ENCODE results near the gene DIO3. TPM values are rescaled to one million over a fixed set of nuclear protein-coding genes. Genes with fewer than 3 reads are reported as not detected.

DIO3 gene
- total and polyA plus RNA-seq, 2 of the 13 experiments (the other 11 are each of a cell fraction or from before 2014, with no cell fraction given): not detected

- H3K4me3 ChIP-seq (replicated peaks in 1 of 3; ENCODE audit: insufficient read depth in 1 of 3, low read depth in 2 of 3, low read length in 3 of 3): peak overlapping the region in 1 of 3 experiments; percentile 5; a peak in 1 of 6 replicates
- FAIRE-seq: no peak
- peaks cover 11% of the 10 kb centered on the region for H3K4me1 ChIP-seq (ENCODE audit: insufficient read depth, low read length)
- peak; percentile 14 for DNase-seq (ENCODE audit: low spot score)
- TF ChIP-seq HBP1 (CRISPR knock-in tag; IDR thresholded peaks at IDR 0.05; ENCODE audit: low read depth) (no peak), ZNF687 (CRISPR knock-in tag; IDR thresholded peaks at IDR 0.05) (peak; percentile 46), HDAC2 (CRISPR knock-in tag; IDR thresholded peaks at IDR 0.05) (no peak), HNF4A (CRISPR knock-in tag; IDR thresholded peaks at IDR 0.05) (peak; percentile 6; the same call in 1 of the 2 replicates), ELF3 (CRISPR knock-in tag; IDR thresholded peaks at IDR 0.05) (peak; percentile 20; the same call in 1 of the 2 replicates), ERF (CRISPR knock-in tag; IDR thresholded peaks at IDR 0.05) (0 out of 2 replicates have a peak, but pooled peaks have one; percentile 28), ARID5B (CRISPR knock-in tag; IDR thresholded peaks at IDR 0.05) (0 out of 2 replicates have a peak, but pooled peaks have one; percentile 16), HDAC1 (CRISPR knock-in tag; IDR thresholded peaks at IDR 0.05) (no peak), ZNF557 (CRISPR knock-in tag; IDR thresholded peaks at IDR 0.05) (no peak), TFAP4 (IDR thresholded peaks at IDR 0.05; ENCODE audit: borderline replicate concordance, low read depth) (peak; percentile 43; the same call in 1 of the 2 replicates)
- peak overlapping the region; percentile 15; the same call in 1 of the 2 replicates for H3K4me2 ChIP-seq (ENCODE audit: low read depth, low read length)
- H3K9me3 ChIP-seq (ENCODE audit: low read length): no peaks in the 10 kb centered on the region
- no peak overlapping the region for H3K9ac ChIP-seq (ENCODE audit: insufficient read depth, low read depth, low read length)
- H2AFZ ChIP-seq (ENCODE audit: low read length): no peak overlapping the region
- in situ Hi-C loops (cut with HindIII; ENCODE audit: extremely low pct_ligation_motif_present, low pct_unique_long_range_greater_than_20kb) (loop anchor here (5.0 kb wide), 1 partner anchor 373 kb away; no protein-coding TSS in a partner anchor), intact Hi-C loops (cut with micrococcal nuclease; ENCODE audit: unreplicated experiment) (no loop called here)
- H3K27ac ChIP-seq (ENCODE audit: extremely low read length, insufficient read depth, low read length): no peak overlapping the region
- ChIA-PET CTCF (ENCODE audit: low intra/inter-chr PET ratio, low total read pairs) (no interaction called here), POLR2A (no interaction called here)
- H3K79me2 ChIP-seq (ENCODE audit: insufficient read depth, low read length): no peaks in the 10 kb centered on the region
- 7% methylated on average over 10 of the region's 20 CpGs for WGBS (ENCODE audit: low lambda C conversion rate)
- H3K36me3 ChIP-seq (replicated peaks in 1 of 2; ENCODE audit: control insufficient read depth in 1 of 2, insufficient read depth in 2 of 2, low read length in 2 of 2): no peaks in the 10 kb centered on the region
- peaks cover 8 to 33% of the 10 kb centered on the region in 2 experiments; a peak in 4 of 5 replicates for H3K27me3 ChIP-seq (ENCODE audit: control insufficient read depth in 1 of 2, insufficient read depth in 2 of 2, low read length in 2 of 2)
- no peaks in the 10 kb centered on the region for H4K20me1 ChIP-seq (ENCODE audit: insufficient read depth, low read length)
- BruUV-seq (replicated peaks): no TSS peak
- ATAC-seq: peak; percentile 57
Observed at GRCh38 chr14:101554991-101555668, 6.2 kb upstream of the DIO3 start.
